ENCODE measurements around the gene SPRYD4. TPM values are rescaled to one million over a fixed set of nuclear protein-coding genes. Genes with fewer than 3 reads are reported as not detected.

SPRYD4 gene
- total RNA-seq, 2 donors from 2014 or later, result 2.6 to 5.1 TPM

Other genes with a start within 250 kb of the SPRYD4 start
- gene RNF41, start 246.7 kb upstream of the SPRYD4 start, total RNA-seq, result 10 to 100 TPM; 74.4 to 90.4 TPM
- gene NABP2, start 244.2 kb upstream of the SPRYD4 start, total RNA-seq, result 10 to 100 TPM; 21.4 to 33.2 TPM
- not detected for gene SLC39A5, start 238.5 kb upstream of the SPRYD4 start, total RNA-seq
- 10 to 100 TPM; 18.5 to 29.0 TPM for gene ANKRD52, start 210.2 kb upstream of the SPRYD4 start, total RNA-seq
- 10 to 100 TPM; 15.9 to 17.6 TPM for gene COQ10A, start 201.6 kb upstream of the SPRYD4 start, total RNA-seq
- gene CS, start 168.2 kb upstream of the SPRYD4 start, total RNA-seq, result 100 to 1,000 TPM; 106 to 110 TPM
- 100 to 1,000 TPM in 1 of 2 donors, 10 to 100 TPM in 1; 97.7 to 101 TPM for gene CNPY2, start 152.6 kb upstream of the SPRYD4 start, total RNA-seq
- 10 to 100 TPM; 31.8 to 60.8 TPM for gene PAN2, start 134.6 kb upstream of the SPRYD4 start, total RNA-seq
- gene IL23A, start 129.7 kb upstream of the SPRYD4 start, total RNA-seq, result not detected
- gene STAT2, start 108.5 kb upstream of the SPRYD4 start, total RNA-seq, result 100 to 1,000 TPM in 1 of 2 donors, 10 to 100 TPM in 1; 99.8 to 128 TPM
- gene APOF, start 105.7 kb upstream of the SPRYD4 start, total RNA-seq, result 1 to 10 TPM in 1 of 2 donors, under 1 TPM in 1; 0.62 to 1.1 TPM
- 10 to 100 TPM in 1 of 2 donors, 1 to 10 TPM in 1; 8.0 to 12.3 TPM for gene TIMELESS, start 19.2 kb upstream of the SPRYD4 start, total RNA-seq
- not detected for gene MIP, start 13.9 kb upstream of the SPRYD4 start, total RNA-seq
- gene GLS2, start 19.6 kb downstream of the SPRYD4 start, total RNA-seq, result 1 to 10 TPM; 4.1 to 6.6 TPM
- gene RBMS2, start 53.2 kb downstream of the SPRYD4 start, total RNA-seq, result 100 to 1,000 TPM in 1 of 2 donors, 10 to 100 TPM in 1; 21.1 to 259 TPM
- 100 to 1,000 TPM in 1 of 2 donors, 10 to 100 TPM in 1; 48.7 to 143 TPM for gene BAZ2A, start 161.7 kb downstream of the SPRYD4 start, total RNA-seq
- 100 to 1,000 TPM; 372 to 401 TPM for gene ATP5F1B, start 177.4 kb downstream of the SPRYD4 start, total RNA-seq
- gene PTGES3, start 219.7 kb downstream of the SPRYD4 start, total RNA-seq, result 100 to 1,000 TPM in 1 of 2 donors, 10 to 100 TPM in 1; 94.6 to 125 TPM

All from prostate gland (tissue), 2 donors.